Activated T-cell treated with anti-CD3 and anti-CD28 coated beads, Interleukin-2, amount 50 U/mL, for 24 hours (primary cell): ENCODE data around the gene FAH.

ENCODE experiments used
- DNase-seq: peaks from one replicate; pipeline ENCODE4 v3.0.0-alpha.2; 2020
- H3K27ac Mint-ChIP-seq: 2 replicates; pipeline ENCODE4 v1.8.0; 2020; ENCODE audit warnings: mild to moderate bottlenecking, mixed read lengths
- H3K27me3 Mint-ChIP-seq: 2 replicates; pipeline ENCODE4 v1.8.0; 2020; ENCODE audit warnings: mixed read lengths
- H3K36me3 Mint-ChIP-seq: 2 replicates; pipeline ENCODE4 v1.8.0; 2020; ENCODE audit warnings: low read depth, mixed read lengths
- H3K4me1 Mint-ChIP-seq: 2 replicates; pipeline ENCODE4 v1.8.0; 2020; ENCODE audit warnings: low read depth, mixed read lengths
- H3K4me3 Mint-ChIP-seq: 2 replicates; pipeline ENCODE4 v1.8.0; 2020; ENCODE audit warnings: mild to moderate bottlenecking, moderate library complexity, mixed read lengths
- H3K9me3 Mint-ChIP-seq: 2 replicates; pipeline ENCODE4 v1.8.0; 2020; ENCODE audit warnings: mixed read lengths

The FAH gene

DNA sequence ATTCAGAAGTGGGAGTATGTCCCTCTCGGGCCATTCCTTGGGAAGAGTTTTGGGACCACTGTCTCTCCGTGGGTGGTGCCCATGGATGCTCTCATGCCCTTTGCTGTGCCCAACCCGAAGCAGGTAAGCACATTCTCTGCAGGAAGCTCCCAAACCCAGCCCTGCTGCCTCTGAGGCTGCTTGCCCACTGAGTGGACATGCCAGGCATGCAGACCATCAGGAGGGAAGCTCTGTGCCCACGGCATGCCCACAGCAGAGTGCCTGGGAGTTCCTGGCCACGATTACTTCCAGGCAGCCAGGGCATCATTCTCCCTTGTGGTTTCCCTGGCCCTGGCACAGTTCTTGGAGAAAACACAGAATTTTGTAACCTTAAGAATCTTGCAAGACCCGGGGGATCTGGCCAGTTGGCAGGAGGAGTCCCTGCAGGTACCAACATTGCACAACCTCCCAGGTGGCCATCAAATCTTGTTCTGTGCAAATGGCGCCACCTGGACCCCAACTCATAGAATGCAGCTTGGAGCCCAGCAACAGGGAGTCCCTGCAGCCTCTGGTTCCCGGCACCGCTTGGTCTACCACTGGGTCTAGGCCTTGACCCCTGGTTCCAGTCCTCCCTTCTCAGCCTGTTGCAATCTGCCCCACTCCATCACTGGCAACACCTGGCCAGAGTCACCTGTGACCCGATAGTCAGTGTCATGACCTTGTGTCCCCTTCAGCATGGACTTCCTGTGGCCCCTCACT, 20.4 kb downstream of the FAH start:
- H3K4me3 Mint-ChIP-seq: no peak overlapping the region

DNA sequence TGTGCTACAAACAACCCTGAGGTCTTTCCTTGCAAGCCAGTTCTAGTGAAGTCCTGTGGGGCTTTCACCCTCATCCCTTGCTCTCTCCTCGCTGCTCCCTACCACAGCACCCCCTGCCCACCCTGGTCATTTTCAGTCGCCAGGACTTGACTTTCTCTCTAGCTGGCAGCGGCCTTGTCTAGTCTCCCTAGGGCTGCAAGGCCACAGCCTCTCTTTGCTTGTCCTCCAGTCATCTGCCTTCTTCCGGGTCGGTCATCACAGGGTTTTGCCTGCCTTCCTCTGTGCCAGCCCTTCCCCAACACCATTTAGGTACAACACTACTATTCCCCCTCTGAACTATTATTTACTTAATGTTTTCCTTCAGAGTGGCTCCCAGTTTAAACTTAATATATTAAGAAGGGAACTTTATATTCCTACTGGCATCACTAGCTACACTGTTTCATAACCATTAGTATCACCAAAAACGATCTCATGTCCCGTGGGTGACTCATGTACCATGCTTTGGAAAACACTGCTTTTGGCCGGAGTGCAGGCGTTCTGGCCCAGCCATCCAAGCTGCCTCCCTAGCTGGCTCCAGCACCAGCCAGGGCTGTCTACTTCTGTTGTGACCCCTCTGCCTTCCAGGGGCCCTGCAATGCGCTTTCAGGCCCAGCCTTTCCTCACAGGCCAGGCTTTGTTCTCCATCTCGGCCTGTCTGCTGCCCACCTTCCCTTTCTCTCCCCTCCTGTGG, 21.4 kb downstream of the FAH start:
- peaks cover 1% of the 10 kb centered on the region for H3K4me1 Mint-ChIP-seq
- no peak overlapping the region for H3K27ac Mint-ChIP-seq
- DNase-seq: no peak

More for the DNA sequence above, 20.4 kb downstream of the FAH start:
- Mint-ChIP-seq H3K27ac (no peak overlapping the region), H3K9me3 (no peaks in the 10 kb centered on the region), H3K36me3 (peaks cover 61% of the 10 kb centered on the region), H3K4me1 (no peaks in the 10 kb centered on the region), H3K27me3 (no peaks in the 10 kb centered on the region)
- DNase-seq: peak; percentile 81

DNA sequence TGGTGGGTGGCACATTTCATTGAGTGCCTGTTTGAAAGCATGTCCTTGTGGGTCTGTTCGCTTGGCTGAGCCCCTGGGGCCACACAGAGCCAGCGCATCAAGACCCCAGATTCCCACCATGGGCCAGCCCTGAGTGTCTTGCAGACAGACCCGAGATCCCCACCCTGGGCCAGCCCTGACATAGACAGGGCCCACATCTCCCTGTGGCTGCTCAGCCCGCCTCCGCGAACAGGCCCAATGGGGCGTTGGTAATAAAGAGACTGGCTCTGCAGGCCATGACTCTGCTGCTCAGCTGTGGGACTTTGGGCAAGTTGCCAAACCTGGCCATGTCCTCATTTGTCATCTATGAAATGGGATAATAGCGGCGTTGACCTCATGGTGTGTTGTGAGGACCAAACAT, 22.6 kb downstream of the FAH start:
- H3K27ac Mint-ChIP-seq: no peak overlapping the region
- DNase-seq: no peak

More for the DNA sequence above, 21.4 kb downstream of the FAH start:
- H3K36me3 Mint-ChIP-seq: peaks cover 59% of the 10 kb centered on the region
- H3K27me3 Mint-ChIP-seq: no peaks in the 10 kb centered on the region
- H3K9me3 Mint-ChIP-seq: no peaks in the 10 kb centered on the region
- no peak overlapping the region for H3K4me3 Mint-ChIP-seq

DNA sequence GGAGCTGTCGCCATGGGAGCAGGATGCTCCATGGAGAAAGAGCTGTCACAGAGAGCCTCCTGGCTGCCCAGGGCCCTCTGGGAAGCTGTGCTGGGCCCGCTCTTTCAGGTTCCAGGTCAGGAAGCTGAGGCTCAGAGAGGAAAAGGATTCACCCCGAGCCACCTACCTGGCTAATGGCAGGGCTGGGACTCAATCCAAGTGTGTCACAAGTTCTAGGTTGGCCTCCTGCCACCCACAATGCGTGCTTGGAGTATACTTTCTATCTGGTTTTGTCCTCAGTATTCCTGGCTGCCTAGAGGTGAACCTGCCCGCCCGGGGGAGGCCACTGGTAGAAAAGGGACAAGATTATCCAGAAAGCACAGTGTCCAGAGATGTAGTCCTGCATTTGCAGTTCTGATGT, 23.6 kb downstream of the FAH start:
- Mint-ChIP-seq H3K4me1 (peaks cover 1% of the 10 kb centered on the region), H3K27ac (no peak overlapping the region), H3K9me3 (no peaks in the 10 kb centered on the region), H3K27me3 (no peaks in the 10 kb centered on the region), H3K36me3 (peaks cover 61% of the 10 kb centered on the region), H3K4me3 (no peak overlapping the region)
- DNase-seq: no peak

More for the DNA sequence above, 22.6 kb downstream of the FAH start:
- peaks cover 60% of the 10 kb centered on the region for H3K36me3 Mint-ChIP-seq
- H3K4me3 Mint-ChIP-seq: no peak overlapping the region
- H3K4me1 Mint-ChIP-seq: peaks cover 1% of the 10 kb centered on the region
- H3K27me3 Mint-ChIP-seq: no peaks in the 10 kb centered on the region
- H3K9me3 Mint-ChIP-seq: no peaks in the 10 kb centered on the region

DNA sequence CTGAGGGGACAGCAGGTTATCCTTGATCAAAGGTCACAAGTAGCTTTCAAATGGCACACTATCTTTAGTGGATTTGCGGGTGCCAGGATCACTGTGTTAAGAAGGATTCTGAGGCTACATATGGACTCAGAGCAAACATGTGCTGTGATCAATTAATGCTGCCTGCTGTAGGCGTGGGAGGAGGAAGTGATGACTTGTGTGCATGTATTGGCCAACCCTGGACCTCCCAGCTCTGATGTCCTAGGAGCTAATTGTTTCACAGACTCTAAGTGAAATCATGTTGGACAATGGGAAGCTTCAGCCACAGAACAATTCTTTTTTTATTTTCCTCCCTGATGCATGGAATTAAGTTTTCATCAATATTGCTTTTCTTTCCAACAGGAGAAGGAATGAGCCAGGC, 24.4 kb downstream of the FAH start:
- peaks cover 1% of the 10 kb centered on the region for H3K4me1 Mint-ChIP-seq
- no peaks in the 10 kb centered on the region for H3K27me3 Mint-ChIP-seq
- H3K36me3 Mint-ChIP-seq: peaks cover 61% of the 10 kb centered on the region
- no peaks in the 10 kb centered on the region for H3K9me3 Mint-ChIP-seq
- no peak overlapping the region for H3K4me3 Mint-ChIP-seq
- H3K27ac Mint-ChIP-seq: no peak overlapping the region
- DNase-seq: no peak

DNA sequence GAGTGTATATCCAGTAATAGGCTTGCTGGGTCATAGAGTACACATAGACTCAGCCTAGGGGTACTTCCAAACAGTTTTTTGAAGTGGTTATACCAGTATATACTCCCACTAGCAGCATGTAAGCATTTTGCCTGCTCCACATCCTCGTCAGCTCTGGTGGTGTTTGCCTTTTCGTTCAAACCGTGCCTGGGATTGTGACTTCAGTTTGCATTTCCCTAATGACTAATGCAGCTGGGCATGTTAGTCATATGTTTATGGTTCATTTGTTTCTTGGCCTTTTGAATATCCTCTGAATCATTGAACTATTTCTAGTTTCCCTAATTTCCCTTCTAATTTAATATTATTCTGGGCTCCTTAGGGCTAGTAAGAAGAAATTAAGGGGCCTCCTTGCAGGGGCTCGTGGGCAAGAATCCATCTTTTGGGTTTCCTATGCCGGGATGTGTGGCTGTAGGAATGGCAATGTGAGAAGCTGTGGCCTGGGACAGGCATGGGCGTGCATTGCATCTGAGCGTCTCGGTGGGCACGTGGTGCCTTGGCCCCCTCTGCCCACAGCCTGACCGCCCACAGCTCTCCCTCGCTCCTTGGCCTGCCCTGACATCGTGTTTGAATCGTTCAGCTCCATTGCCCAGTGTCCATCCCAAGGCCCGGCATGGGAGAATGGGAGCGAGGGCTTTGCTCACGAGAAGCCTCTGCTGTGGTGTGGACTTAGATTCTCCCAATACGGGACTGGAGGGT, 26.4 kb downstream of the FAH start:
- H3K27me3 Mint-ChIP-seq: no peaks in the 10 kb centered on the region
- no peak overlapping the region for H3K4me3 Mint-ChIP-seq
- H3K9me3 Mint-ChIP-seq: no peaks in the 10 kb centered on the region
- peaks cover 64% of the 10 kb centered on the region for H3K36me3 Mint-ChIP-seq
- H3K4me1 Mint-ChIP-seq: peaks cover 1% of the 10 kb centered on the region
- no peak for DNase-seq
- no peak overlapping the region for H3K27ac Mint-ChIP-seq

DNA sequence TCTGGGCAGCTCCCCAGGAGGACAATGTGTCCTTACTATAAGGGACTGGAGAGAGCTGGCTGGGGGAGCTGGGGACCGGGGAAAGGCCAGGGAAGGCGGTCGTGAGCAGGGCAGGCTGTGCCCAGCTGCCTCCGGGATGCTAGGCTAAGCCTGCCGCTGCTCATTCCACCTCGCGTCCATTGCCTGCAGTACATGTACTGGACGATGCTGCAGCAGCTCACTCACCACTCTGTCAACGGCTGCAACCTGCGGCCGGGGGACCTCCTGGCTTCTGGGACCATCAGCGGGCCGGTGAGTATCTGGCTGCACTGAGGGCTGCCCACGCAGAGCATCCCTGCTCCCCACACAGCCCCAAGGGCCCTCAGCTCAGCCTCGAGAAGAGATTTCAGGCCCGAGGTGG, 27.1 kb downstream of the FAH start:
- no peak for DNase-seq
- no peaks in the 10 kb centered on the region for H3K27me3 Mint-ChIP-seq
- no peaks in the 10 kb centered on the region for H3K9me3 Mint-ChIP-seq

DNA sequence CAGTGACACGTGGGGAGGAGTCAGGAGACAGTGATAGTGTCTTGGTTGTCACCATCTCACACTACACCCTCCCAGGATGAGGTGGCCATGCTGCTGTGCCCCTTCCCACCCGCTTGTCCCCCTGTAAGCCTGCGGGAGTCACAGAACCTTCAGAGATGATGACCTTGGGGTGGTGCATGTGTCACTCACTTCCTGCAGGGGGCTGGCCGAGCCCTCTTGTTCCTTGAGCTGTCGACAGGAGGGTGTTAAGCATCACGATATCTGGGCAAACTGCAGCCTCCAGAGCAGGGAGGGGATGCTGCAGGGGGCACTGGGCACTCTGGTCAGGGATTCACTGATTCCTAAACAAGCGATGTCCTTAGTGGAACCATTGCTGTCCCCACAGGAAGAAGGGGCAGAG, 27.7 kb downstream of the FAH start:
- no peak overlapping the region for H3K27ac Mint-ChIP-seq
- H3K4me1 Mint-ChIP-seq: peaks cover 1% of the 10 kb centered on the region
- no peak overlapping the region for H3K4me3 Mint-ChIP-seq
- no peak for DNase-seq
- H3K9me3 Mint-ChIP-seq: no peaks in the 10 kb centered on the region
- H3K27me3 Mint-ChIP-seq: no peaks in the 10 kb centered on the region
- peaks cover 76% of the 10 kb centered on the region for H3K36me3 Mint-ChIP-seq

More for the DNA sequence above, 27.1 kb downstream of the FAH start:
- Mint-ChIP-seq H3K4me1 (peaks cover 1% of the 10 kb centered on the region), H3K4me3 (no peak overlapping the region), H3K36me3 (peaks cover 71% of the 10 kb centered on the region), H3K27ac (no peak overlapping the region)

DNA sequence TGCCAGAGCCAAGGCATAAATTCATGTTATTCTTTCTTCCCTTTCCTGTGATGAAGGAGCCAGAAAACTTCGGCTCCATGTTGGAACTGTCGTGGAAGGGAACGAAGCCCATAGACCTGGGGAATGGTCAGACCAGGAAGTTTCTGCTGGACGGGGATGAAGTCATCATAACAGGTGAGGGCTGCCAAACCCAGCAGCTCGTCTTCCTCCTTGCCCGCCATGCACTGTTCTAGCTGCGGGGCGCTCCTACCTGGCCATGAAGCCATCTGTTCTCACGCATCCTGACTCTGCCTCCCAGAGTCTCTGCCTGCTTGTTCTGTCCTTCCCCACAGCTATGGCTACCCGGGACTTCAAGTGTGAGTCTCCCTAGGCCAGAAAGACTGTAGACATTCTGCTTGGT, 28.2 kb downstream of the FAH start:
- Mint-ChIP-seq H3K9me3 (no peaks in the 10 kb centered on the region), H3K27me3 (no peaks in the 10 kb centered on the region), H3K4me3 (no peak overlapping the region), H3K36me3 (peaks cover 76% of the 10 kb centered on the region), H3K4me1 (peaks cover 1% of the 10 kb centered on the region), H3K27ac (no peak overlapping the region)
- no peak for DNase-seq

DNA sequence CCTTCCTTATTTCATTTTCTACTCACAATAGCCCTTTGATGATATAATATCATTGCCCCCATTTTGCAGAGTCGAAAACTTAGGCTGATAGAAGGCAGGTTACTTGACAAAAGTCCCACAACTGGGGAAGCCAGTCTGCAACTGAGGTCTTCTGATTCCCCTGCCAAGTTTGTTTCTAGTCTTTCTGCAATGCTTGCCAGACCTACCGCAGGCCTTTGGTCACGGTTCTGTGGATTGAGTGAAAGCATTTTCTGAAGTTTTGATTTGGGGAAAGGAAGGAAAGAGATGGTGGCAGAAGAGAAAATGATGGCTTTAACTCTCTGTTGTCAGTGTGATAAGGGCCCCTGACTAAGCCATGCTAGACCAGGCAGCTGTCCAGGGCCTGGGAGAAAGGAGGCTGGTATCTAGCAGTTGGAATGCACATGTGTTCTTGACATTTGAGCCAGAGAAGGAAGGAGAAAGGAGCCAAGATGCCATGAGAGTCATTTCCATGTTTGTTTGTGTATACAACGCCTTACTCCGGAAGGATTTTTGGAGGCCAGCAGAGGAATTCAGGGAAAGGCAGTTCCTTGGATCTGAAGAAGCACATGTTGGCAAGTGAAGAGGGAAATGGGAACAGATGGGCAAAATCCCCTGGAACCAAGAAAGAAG, 29.9 kb downstream of the FAH start:
- H3K4me3 Mint-ChIP-seq: no peak overlapping the region
- peaks cover 80% of the 10 kb centered on the region for H3K36me3 Mint-ChIP-seq
- H3K27ac Mint-ChIP-seq: no peak overlapping the region
- H3K4me1 Mint-ChIP-seq: peaks cover 1% of the 10 kb centered on the region
- no peaks in the 10 kb centered on the region for H3K27me3 Mint-ChIP-seq
- H3K9me3 Mint-ChIP-seq: no peaks in the 10 kb centered on the region
- DNase-seq: no peak

DNA sequence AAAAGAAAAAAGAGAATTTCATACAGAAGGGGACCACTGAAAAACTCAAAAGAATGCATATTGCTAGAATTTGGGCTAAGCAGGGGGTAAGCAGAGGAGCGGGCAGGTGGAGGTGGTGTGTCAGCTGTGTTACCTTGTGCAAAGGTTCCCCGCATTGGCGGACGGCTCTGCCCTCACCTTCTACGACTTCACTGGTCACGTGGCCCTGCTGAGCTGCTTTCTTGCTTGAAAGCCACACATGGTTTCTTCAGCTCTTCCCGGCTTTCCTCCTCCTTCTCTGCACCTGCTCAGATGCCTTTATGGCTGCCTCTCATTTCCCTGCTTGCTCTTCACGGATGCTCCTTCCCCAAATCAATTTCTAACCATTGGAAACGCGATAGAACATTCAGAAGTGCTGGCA, 30.5 kb downstream of the FAH start:
- peaks cover 77% of the 10 kb centered on the region for H3K36me3 Mint-ChIP-seq
- DNase-seq: no peak
- H3K9me3 Mint-ChIP-seq: no peaks in the 10 kb centered on the region
- no peak overlapping the region for H3K27ac Mint-ChIP-seq
- H3K4me3 Mint-ChIP-seq: no peak overlapping the region
- no peaks in the 10 kb centered on the region for H3K27me3 Mint-ChIP-seq
- H3K4me1 Mint-ChIP-seq: peaks cover 1% of the 10 kb centered on the region

DNA sequence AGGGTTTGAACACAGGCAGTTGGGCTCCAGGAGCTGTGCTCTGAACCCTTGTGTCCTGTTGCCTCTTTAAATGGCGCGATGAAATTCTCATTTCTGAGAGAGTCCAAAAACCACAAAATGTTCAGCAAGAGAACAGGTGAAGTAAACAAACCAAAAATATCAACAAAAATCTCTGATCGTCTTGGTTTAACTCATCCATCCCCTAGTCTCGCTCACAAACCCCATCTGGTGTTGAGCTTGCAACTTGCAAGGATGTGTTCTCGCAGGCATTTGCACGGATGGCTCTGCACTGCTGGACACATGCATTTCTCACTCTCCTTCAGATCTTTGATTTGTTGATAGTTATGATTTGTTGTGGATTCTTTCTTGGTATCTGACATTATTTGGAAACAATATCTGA, 31.1 kb downstream of the FAH start:
- Mint-ChIP-seq H3K36me3 (peaks cover 73% of the 10 kb centered on the region), H3K9me3 (no peaks in the 10 kb centered on the region), H3K4me3 (no peak overlapping the region)

DNA sequence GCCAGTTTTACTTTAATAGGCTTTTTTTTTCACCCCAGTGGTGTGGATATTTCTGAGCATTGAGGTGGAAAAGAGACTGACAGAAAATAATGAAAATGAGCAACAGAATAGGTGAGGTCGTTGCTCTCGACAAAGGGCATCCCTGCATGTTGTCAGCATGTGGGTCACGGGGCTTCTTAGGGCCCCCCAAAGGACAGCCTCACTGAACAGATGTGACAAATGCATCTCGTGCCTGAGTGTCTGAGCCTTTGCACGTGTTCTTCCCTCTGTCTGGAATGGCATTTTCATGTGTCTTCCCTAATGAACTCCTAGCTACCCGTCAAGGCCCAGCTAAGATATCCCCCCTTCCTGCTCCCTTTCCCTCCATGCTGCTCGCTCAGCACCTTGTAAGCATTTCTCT, 31.8 kb downstream of the FAH start:
- H3K9me3 Mint-ChIP-seq: no peaks in the 10 kb centered on the region
- H3K4me1 Mint-ChIP-seq: no peaks in the 10 kb centered on the region
- H3K27ac Mint-ChIP-seq: no peak overlapping the region
- no peak overlapping the region for H3K4me3 Mint-ChIP-seq
- DNase-seq: no peak
- H3K36me3 Mint-ChIP-seq: peaks cover 68% of the 10 kb centered on the region
- H3K27me3 Mint-ChIP-seq: no peaks in the 10 kb centered on the region

More for the DNA sequence above, 31.1 kb downstream of the FAH start:
- no peak for DNase-seq
- Mint-ChIP-seq H3K27me3 (no peaks in the 10 kb centered on the region), H3K27ac (no peak overlapping the region), H3K4me1 (peaks cover 1% of the 10 kb centered on the region)

DNA sequence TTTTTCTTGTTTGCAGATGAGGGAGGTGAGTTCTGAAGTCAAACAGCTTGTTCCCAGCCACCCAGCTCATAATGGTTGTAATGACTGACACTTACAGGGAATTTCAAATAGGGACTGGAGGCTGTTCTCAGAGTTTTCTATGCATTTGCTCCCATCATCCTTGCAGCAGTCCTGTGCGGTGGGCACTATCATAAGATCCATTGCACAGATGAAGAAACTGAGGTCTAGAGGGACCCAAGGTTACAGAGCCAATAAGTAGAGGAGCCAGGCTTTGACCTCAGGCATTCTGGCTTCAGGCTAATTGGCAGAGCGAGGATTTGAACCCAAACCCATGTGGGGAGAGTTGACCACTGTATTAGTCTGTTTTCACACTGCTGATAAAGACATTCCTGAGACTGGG, 32.4 kb downstream of the FAH start:
- Mint-ChIP-seq H3K27me3 (no peaks in the 10 kb centered on the region), H3K36me3 (peaks cover 64% of the 10 kb centered on the region), H3K27ac (no peak overlapping the region), H3K4me3 (no peak overlapping the region), H3K4me1 (no peaks in the 10 kb centered on the region), H3K9me3 (no peaks in the 10 kb centered on the region)
- DNase-seq: no peak
